Measurements from ENCODE around the gene NLRP7. TPM values are rescaled to one million over a fixed set of nuclear protein-coding genes. Genes with fewer than 3 reads are reported as not detected.
"Not testable (repeated sequence)": the region's sequence is repeated elsewhere in the genome, so short reads cannot be mapped to it uniquely, and the experiment has no call there.

Gene NLRP7
- total RNA-seq = under 0.01 TPM in 1 of 2 replicates, not detected in the other

GRCh38 chr19:54947381-54947780 lies at the start of gene NLRP7:
NLRP7 (minus strand) TSS chr19:54947530.
- DNase-seq = no peak

GRCh38 chr19:54995561-54995960 lies 48.2 kb upstream of the NLRP7 start:
- DNase-seq = no peak

- not testable (repeated sequence) for DNase-seq
Measured at GRCh38 chr19:54989531-54989930, 42.2 kb upstream of the NLRP7 start.

GRCh38 chr19:54982562-54982961 lies 35.2 kb upstream of the NLRP7 start:
- DNase-seq = not testable (repeated sequence)

GRCh38 chr19:54973229-54974090 lies 26.1 kb upstream of the NLRP7 start:
- DNase-seq = not testable (repeated sequence)

- DNase-seq = not testable (repeated sequence)
Measured at GRCh38 chr19:54971446-54971845, 24.1 kb upstream of the NLRP7 start.

- no peak for DNase-seq
Measured at GRCh38 chr19:54969647-54970046, 22.3 kb upstream of the NLRP7 start.

- DNase-seq = no peak
Measured at GRCh38 chr19:54967611-54968010, 20.3 kb upstream of the NLRP7 start.

GRCh38 chr19:54965055-54965454 lies 17.7 kb upstream of the NLRP7 start:
- not testable (repeated sequence) for DNase-seq

GRCh38 chr19:54959840-54960239 lies 12.5 kb upstream of the NLRP7 start:
- DNase-seq = no peak

- no peak for DNase-seq
Measured at GRCh38 chr19:54955376-54955775, 8.0 kb upstream of the NLRP7 start.

GRCh38 chr19:54953345-54953713 lies 6.0 kb upstream of the NLRP7 start:
- not testable (repeated sequence) for DNase-seq

GRCh38 chr19:54952591-54953344 lies 5.4 kb upstream of the NLRP7 start:
- no peak for DNase-seq

GRCh38 chr19:54950580-54950979 lies 3.2 kb upstream of the NLRP7 start:
- not testable (repeated sequence) for DNase-seq

- no peak for DNase-seq
Measured at GRCh38 chr19:54949412-54949811, 2.1 kb upstream of the NLRP7 start.

- DNase-seq = not testable (repeated sequence)
Measured at GRCh38 chr19:54943772-54944361, 3.5 kb downstream of the NLRP7 start.

- not testable (repeated sequence) for DNase-seq
Measured at GRCh38 chr19:54939538-54939937, 7.8 kb downstream of the NLRP7 start.

GRCh38 chr19:54938906-54939305 lies 8.4 kb downstream of the NLRP7 start:
- no peak for DNase-seq

GRCh38 chr19:54937926-54938325 lies 9.4 kb downstream of the NLRP7 start:
- DNase-seq = no peak

GRCh38 chr19:54928299-54928698 lies 19.0 kb downstream of the NLRP7 start:
- DNase-seq = no peak

GRCh38 chr19:54923276-54923675 lies 24.1 kb downstream of the NLRP7 start:
- DNase-seq = no peak

GRCh38 chr19:54921082-54921481 lies 26.2 kb downstream of the NLRP7 start:
- no peak for DNase-seq
